Stimulated activated naive B cell treated with anti-CD40 and anti-IgM and Interleukin-4, amounts not matched to agents 10 μg/mL and 1 μg/mL and 100 μg/mL, for 72 hours (primary cell): ENCODE measurements around the gene TMEM92.
A peak's percentile ranks its signal among the peaks of the same experiment; 100 is the strongest.
"Not testable (repeated sequence)": the region's sequence is repeated elsewhere in the genome, so short reads cannot be mapped to it uniquely, and the experiment has no call there.

Source experiments
- ATAC-seq, 2 donors: fragments of 150-1000 bp; cut with Tn5 transposase; replicated peaks; 2 replicates each; pipeline ENCODE4 v1.10.0; 2021; ENCODE audit warnings: moderate library complexity in 1 of 2
- DNase-seq: peaks from one replicate; pipeline ENCODE4 v3.0.0; 2021
- H3K27ac Mint-ChIP-seq: one replicate; pipeline ENCODE4 v1.8.0; 2022; ENCODE audit warnings: mild to moderate bottlenecking, mixed read lengths
- H3K27me3 Mint-ChIP-seq, 2 donors: one replicate each; pipeline ENCODE4 v1.8.0; 2022; ENCODE audit warnings: mixed read lengths in 2 of 2
- H3K36me3 Mint-ChIP-seq, 2 donors: one replicate each; pipeline ENCODE4 v1.8.0; 2022; ENCODE audit warnings: mixed read lengths in 2 of 2, mild to moderate bottlenecking in 1 of 2
- H3K4me1 Mint-ChIP-seq, 2 donors: one replicate each; pipeline ENCODE4 v1.8.0; 2022; ENCODE audit warnings: mixed read lengths in 2 of 2, mild to moderate bottlenecking in 1 of 2
- H3K4me3 Mint-ChIP-seq, 2 donors: one replicate each; pipeline ENCODE4 v1.8.0; 2022; ENCODE audit warnings: mild to moderate bottlenecking in 2 of 2, mixed read lengths in 2 of 2, moderate library complexity in 1 of 2
- H3K9me3 Mint-ChIP-seq, 2 donors: one replicate each; pipeline ENCODE4 v1.8.0; 2022; ENCODE audit warnings: mixed read lengths in 2 of 2, mild to moderate bottlenecking in 1 of 2

Gene TMEM92

GRCh38 chr17:50277357-50277754, 3.1 kb downstream of the TMEM92 start:
- Mint-ChIP-seq H3K27ac (no peak overlapping the region), H3K36me3 (no peaks in the 10 kb centered on the region), H3K4me3 (no peak overlapping the region), H3K9me3 (no peaks in the 10 kb centered on the region), H3K4me1 (peaks cover 15 to 20% of the 10 kb centered on the region in 2 donors), H3K27me3 (peaks cover 59 to 83% of the 10 kb centered on the region in 2 donors)
- ATAC-seq (no peak), DNase-seq (no peak)

DNA sequence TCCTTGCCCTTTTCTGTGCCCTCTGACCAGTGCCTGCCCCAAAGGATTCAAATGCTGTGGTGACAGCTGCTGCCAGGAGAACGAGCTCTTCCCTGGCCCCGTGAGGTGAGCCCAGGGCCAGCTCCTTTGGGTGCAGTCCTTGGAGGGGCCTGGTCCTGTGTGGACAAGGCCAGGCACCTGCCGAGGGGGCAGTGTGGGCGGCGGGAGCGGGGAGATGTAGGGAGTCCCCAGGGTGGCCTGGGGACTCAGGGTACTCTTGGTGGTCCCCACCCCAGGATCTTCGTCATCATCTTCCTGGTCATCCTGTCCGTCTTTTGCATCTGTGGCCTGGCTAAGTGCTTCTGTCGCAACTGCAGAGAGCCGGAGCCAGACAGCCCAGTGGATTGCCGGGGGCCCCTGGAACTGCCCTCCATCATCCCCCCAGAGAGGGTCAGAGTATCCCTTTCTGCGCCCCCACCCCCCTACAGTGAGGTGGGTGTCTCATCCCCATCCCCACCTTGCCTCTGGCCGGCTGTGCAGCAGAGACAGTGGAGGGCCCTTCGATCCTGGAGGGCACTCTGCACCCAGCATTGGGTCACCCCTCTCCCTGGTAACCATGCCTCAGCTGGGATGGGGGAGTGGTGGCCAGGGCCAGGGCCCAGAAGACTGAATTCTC, 4.4 kb downstream of the TMEM92 start:
- DNase-seq (no peak), ATAC-seq (no peak)
- Mint-ChIP-seq H3K4me1 (peaks cover 14 to 19% of the 10 kb centered on the region in 2 donors), H3K27ac (no peak overlapping the region), H3K36me3 (no peaks in the 10 kb centered on the region), H3K27me3 (peaks cover 61 to 83% of the 10 kb centered on the region in 2 donors), H3K9me3 (peaks cover 2 to 6% of the 10 kb centered on the region in 2 donors), H3K4me3 (no peak overlapping the region)

- no peak for DNase-seq
- peaks cover 14 to 19% of the 10 kb centered on the region in 2 donors for H3K4me1 Mint-ChIP-seq
- peaks cover 64 to 83% of the 10 kb centered on the region in 2 donors for H3K27me3 Mint-ChIP-seq
- no peak for ATAC-seq
- no peak overlapping the region for H3K4me3 Mint-ChIP-seq
- no peaks in the 10 kb centered on the region for H3K36me3 Mint-ChIP-seq
- no peak overlapping the region for H3K27ac Mint-ChIP-seq
- H3K9me3 Mint-ChIP-seq: peaks cover 2 to 6% of the 10 kb centered on the region in 2 donors
Measured at GRCh38 chr17:50279181-50279526, 4.9 kb downstream of the TMEM92 start.

- peaks cover 64 to 83% of the 10 kb centered on the region in 2 donors for H3K27me3 Mint-ChIP-seq
- no peak for ATAC-seq
Measured at GRCh38 chr17:50279639-50280038, 5.4 kb downstream of the TMEM92 start.

DNA sequence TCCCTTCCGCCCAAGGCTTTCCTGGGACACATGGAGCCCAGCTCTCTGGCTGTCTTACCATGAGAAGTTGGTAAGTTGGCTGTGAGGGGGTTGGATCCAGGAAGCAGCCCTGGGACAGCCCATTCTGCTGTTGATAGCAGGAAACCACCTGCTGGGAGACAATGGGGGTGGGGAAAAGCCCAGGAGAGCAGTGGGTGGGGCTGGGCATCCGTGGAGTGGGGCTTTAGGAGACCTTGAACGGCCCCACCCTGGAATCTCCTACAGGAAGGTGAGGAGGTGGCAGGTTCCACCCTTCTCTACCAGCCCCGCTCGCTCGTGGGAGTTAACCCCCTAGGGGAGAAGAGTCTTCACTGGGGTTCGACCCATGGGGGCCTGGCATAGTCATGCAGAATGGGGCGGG, 5.8 kb downstream of the TMEM92 start:
- Mint-ChIP-seq H3K27ac (no peak overlapping the region), H3K9me3 (peaks cover 2 to 6% of the 10 kb centered on the region in 2 donors), H3K27me3 (peaks cover 62 to 79% of the 10 kb centered on the region in 2 donors), H3K4me3 (no peak overlapping the region), H3K4me1 (peaks cover 10 to 12% of the 10 kb centered on the region in 2 donors), H3K36me3 (no peaks in the 10 kb centered on the region)
- ATAC-seq: no peak
- no peak for DNase-seq

More at GRCh38 chr17:50279639-50280038, 5.4 kb downstream of the TMEM92 start:
- H3K4me1 Mint-ChIP-seq: peaks cover 11 to 14% of the 10 kb centered on the region in 2 donors
- no peaks in the 10 kb centered on the region for H3K36me3 Mint-ChIP-seq
- no peak overlapping the region for H3K4me3 Mint-ChIP-seq
- H3K9me3 Mint-ChIP-seq: peaks cover 2 to 6% of the 10 kb centered on the region in 2 donors
- DNase-seq: no peak
- H3K27ac Mint-ChIP-seq: no peak overlapping the region

GRCh38 chr17:50280801-50281441, 6.7 kb downstream of the TMEM92 start:
- Mint-ChIP-seq H3K27ac (no peak overlapping the region), H3K9me3 (peaks cover 2 to 6% of the 10 kb centered on the region in 2 donors), H3K27me3 (peaks cover 56 to 74% of the 10 kb centered on the region in 2 donors), H3K4me3 (no peak overlapping the region), H3K36me3 (no peaks in the 10 kb centered on the region), H3K4me1 (peaks cover 10 to 12% of the 10 kb centered on the region in 2 donors)
- no peak for DNase-seq
- ATAC-seq: no peak

GRCh38 chr17:50281739-50282401, 7.6 kb downstream of the TMEM92 start:
- ATAC-seq: no peak
- H3K4me1 Mint-ChIP-seq: peaks cover 9 to 11% of the 10 kb centered on the region in 2 donors
- no peaks in the 10 kb centered on the region for H3K36me3 Mint-ChIP-seq
- no peak overlapping the region for H3K27ac Mint-ChIP-seq
- peaks cover 61 to 71% of the 10 kb centered on the region in 2 donors for H3K27me3 Mint-ChIP-seq
- no peak for DNase-seq
- H3K4me3 Mint-ChIP-seq: no peak overlapping the region
- H3K9me3 Mint-ChIP-seq: peaks cover 2 to 6% of the 10 kb centered on the region in 2 donors

GRCh38 chr17:50283246-50283645, 9.0 kb downstream of the TMEM92 start:
- Mint-ChIP-seq H3K36me3 (no peaks in the 10 kb centered on the region), H3K9me3 (peaks cover 2 to 6% of the 10 kb centered on the region in 2 donors), H3K27me3 (peaks cover 52 to 57% of the 10 kb centered on the region in 2 donors), H3K27ac (no peak overlapping the region), H3K4me1 (peaks cover 5 to 7% of the 10 kb centered on the region in 2 donors), H3K4me3 (no peak overlapping the region)
- peak; percentile 18 for DNase-seq
- peak; percentile 38 to 58 for ATAC-seq

- Mint-ChIP-seq H3K27me3 (peaks cover 51 to 56% of the 10 kb centered on the region in 2 donors), H3K36me3 (no peaks in the 10 kb centered on the region), H3K27ac (no peak overlapping the region), H3K4me1 (peaks cover 5 to 7% of the 10 kb centered on the region in 2 donors), H3K4me3 (no peak overlapping the region), H3K9me3 (peaks cover 2 to 6% of the 10 kb centered on the region in 2 donors)
- DNase-seq: no peak
- no peak for ATAC-seq
Measured at GRCh38 chr17:50283714-50284113, 9.4 kb downstream of the TMEM92 start.

GRCh38 chr17:50285941-50286340, 11.7 kb downstream of the TMEM92 start:
- no peaks in the 10 kb centered on the region for H3K36me3 Mint-ChIP-seq
- H3K27me3 Mint-ChIP-seq: peaks cover 55 to 62% of the 10 kb centered on the region in 2 donors
- no peak overlapping the region for H3K4me3 Mint-ChIP-seq
- H3K9me3 Mint-ChIP-seq: peaks cover 2 to 6% of the 10 kb centered on the region in 2 donors
- DNase-seq (no peak), ATAC-seq (no peak)
- peaks cover 13% of the 10 kb centered on the region in 2 donors for H3K4me1 Mint-ChIP-seq
- H3K27ac Mint-ChIP-seq: no peak overlapping the region

GRCh38 chr17:50287302-50287701, 13.0 kb downstream of the TMEM92 start:
- not testable (repeated sequence) for H3K27ac Mint-ChIP-seq, DNase-seq, H3K4me3 Mint-ChIP-seq, ATAC-seq, H3K36me3 Mint-ChIP-seq, H3K9me3 Mint-ChIP-seq
- Mint-ChIP-seq H3K4me1 (peaks cover 13% of the 10 kb centered on the region in 2 donors), H3K27me3 (peaks cover 56 to 66% of the 10 kb centered on the region in 2 donors)

GRCh38 chr17:50288306-50288705, 14.0 kb downstream of the TMEM92 start:
- peaks cover 52 to 60% of the 10 kb centered on the region in 2 donors for H3K27me3 Mint-ChIP-seq
- no peak for ATAC-seq
- DNase-seq: no peak
- no peak overlapping the region for H3K4me3 Mint-ChIP-seq
- no peaks in the 10 kb centered on the region for H3K36me3 Mint-ChIP-seq
- peaks cover 8 to 9% of the 10 kb centered on the region in 2 donors for H3K4me1 Mint-ChIP-seq
- H3K27ac Mint-ChIP-seq: no peak overlapping the region
- H3K9me3 Mint-ChIP-seq: peaks cover 1% of the 10 kb centered on the region in 2 donors

DNA sequence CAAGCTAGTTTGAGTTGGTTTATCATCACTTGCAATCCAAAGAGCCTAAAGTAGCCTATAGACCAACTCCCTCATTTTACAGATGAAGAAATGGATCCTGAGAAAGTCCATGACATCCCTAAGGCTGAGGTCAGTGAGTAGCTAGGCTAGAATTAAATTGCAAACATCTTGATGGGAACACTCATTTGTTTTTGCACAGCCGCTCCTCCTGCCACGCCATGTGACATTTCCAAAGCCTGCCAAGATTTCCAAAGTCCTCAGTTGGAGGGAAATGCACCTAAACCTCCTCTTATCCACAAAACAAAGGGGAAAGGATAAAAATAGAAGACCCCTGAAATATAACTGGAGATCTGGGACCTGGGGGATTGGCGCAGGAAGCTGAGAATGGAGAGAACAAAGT, 15.0 kb downstream of the TMEM92 start:
- Mint-ChIP-seq H3K27me3 (peaks cover 42 to 50% of the 10 kb centered on the region in 2 donors), H3K36me3 (no peaks in the 10 kb centered on the region), H3K4me1 (peaks cover 6 to 8% of the 10 kb centered on the region in 2 donors), H3K27ac (no peak overlapping the region), H3K4me3 (no peak overlapping the region), H3K9me3 (no peaks in the 10 kb centered on the region)
- DNase-seq: no peak
- no peak for ATAC-seq

- ATAC-seq (peak; percentile 78 to 95), DNase-seq (peak; percentile 12)
- Mint-ChIP-seq H3K36me3 (no peaks in the 10 kb centered on the region), H3K9me3 (no peaks in the 10 kb centered on the region), H3K4me3 (no peak overlapping the region), H3K27me3 (peaks cover 37 to 46% of the 10 kb centered on the region in 2 donors), H3K27ac (no peak overlapping the region), H3K4me1 (peaks cover 6 to 8% of the 10 kb centered on the region in 2 donors)
Measured at GRCh38 chr17:50289991-50290702, 15.9 kb downstream of the TMEM92 start.
